CD8-positive, alpha-beta memory T cell (primary cell): ENCODE results near the gene TRIM9. TPM values are rescaled to one million over a fixed set of nuclear protein-coding genes. Genes with fewer than 3 reads are reported as not detected.

Experiments used
- CTCF ChIA-PET: fragments of 350-600 bp; sonication (Branson Sonifier 250); formaldehyde crosslinking; loops from one replicate; lab custom pipeline; 2021; ENCODE audit warnings: antibody characterized with exemption; lab: Charles Lee
- POLR2A ChIA-PET: fragments of 350-600 bp; sonication (Branson Sonifier 250); formaldehyde crosslinking; loops from one replicate; lab custom pipeline; 2021; ENCODE audit warnings: antibody characterized with exemption; lab: Charles Lee
- DNase-seq, 5 donors: peaks; one replicate each; pipeline versions ENCODE4 v3.0.0 to v3.0.0-alpha.2; 2020 to 2022; ENCODE audit warnings: mixed read lengths in 1 of 5
- H3K27ac ChIP-seq: one replicate; pipeline ENCODE4 v1.7.0; 2013; ENCODE audit warnings: low read depth, mild to moderate bottlenecking, low read length, moderate library complexity
- H3K27me3 ChIP-seq: 2 replicates; pipeline ENCODE4 v1.7.0; 2013; ENCODE audit warnings: low read length, mild to moderate bottlenecking; ENCODE audit not compliant: insufficient read depth, poor library complexity, severe bottlenecking
- H3K36me3 ChIP-seq: 2 replicates; pipeline ENCODE4 v1.7.0; 2013; ENCODE audit warnings: mild to moderate bottlenecking, low read length, moderate library complexity; ENCODE audit not compliant: insufficient read depth
- H3K4me1 ChIP-seq: 2 replicates; pipeline ENCODE4 v1.7.0; 2013; ENCODE audit warnings: mild to moderate bottlenecking, low read length, moderate library complexity; ENCODE audit not compliant: insufficient read depth
- H3K4me3 ChIP-seq: 2 replicates; pipeline ENCODE4 v1.7.0; 2013; ENCODE audit warnings: mild to moderate bottlenecking, low read length
- H3K9me3 ChIP-seq: 2 replicates; pipeline ENCODE4 v1.7.0; 2013; ENCODE audit warnings: mild to moderate bottlenecking, low read length
- H3K27ac Mint-ChIP-seq, 8 donors: one replicate each; pipeline ENCODE4 v1.8.0; 2020 to 2021; ENCODE audit warnings: mixed read lengths in 8 of 8, mild to moderate bottlenecking in 6 of 8, inconsistent platforms in 3 of 8, moderate library complexity in 3 of 8
- H3K27me3 Mint-ChIP-seq, 2 donors: one replicate each; pipeline ENCODE4 v1.8.0; 2020 to 2021; ENCODE audit warnings: mixed read lengths in 2 of 2, mild to moderate bottlenecking in 1 of 2, moderate library complexity in 1 of 2
- H3K36me3 Mint-ChIP-seq, 3 donors: one replicate each; pipeline ENCODE4 v1.8.0; 2020 to 2021; ENCODE audit warnings: mixed read lengths in 3 of 3, inconsistent platforms in 1 of 3, mild to moderate bottlenecking in 1 of 3
- H3K4me1 Mint-ChIP-seq, 3 donors: one replicate each; pipeline ENCODE4 v1.8.0; 2020 to 2021; ENCODE audit warnings: mixed read lengths in 3 of 3, inconsistent platforms in 1 of 3, mild to moderate bottlenecking in 1 of 3
- H3K4me3 Mint-ChIP-seq, 7 donors: one replicate each; pipeline ENCODE4 v1.8.0; 2020 to 2021; ENCODE audit warnings: mixed read lengths in 7 of 7, mild to moderate bottlenecking in 6 of 7, moderate library complexity in 4 of 7, inconsistent platforms in 2 of 7
- H3K9me3 Mint-ChIP-seq, 5 donors: one replicate each; pipeline ENCODE4 v1.8.0; 2020 to 2022; ENCODE audit warnings: mixed read lengths in 5 of 5, mild to moderate bottlenecking in 3 of 5, moderate library complexity in 2 of 5, inconsistent platforms in 1 of 5
- polyA plus RNA-seq: library from polyadenylated mRNA; unstranded; fragments of 300-500 nt; fragmentation: Illumina TruSeq; gene quantifications from one replicate; pipeline ENCODE4 v1.2.3, GENCODE V29; 2021
- total RNA-seq, 2 experiments: library from RNA; stranded (reverse); gene quantifications; one replicate each; pipeline ENCODE4 v1.2.3, GENCODE V29; 2021

TRIM9 gene
- total and polyA plus RNA-seq, 3 experiments from 2014 or later: 0.05 to 1.0 (median 0.85) TPM

- no peaks in the 10 kb centered on the region for H3K27me3 ChIP-seq
- no peaks in the 10 kb centered on the region for H3K9me3 ChIP-seq
- POLR2A ChIA-PET: no interaction called here
- H3K36me3 ChIP-seq: no peaks in the 10 kb centered on the region
- H3K4me1 ChIP-seq: no peaks in the 10 kb centered on the region
- Mint-ChIP-seq H3K27me3 (peaks cover 0 to 2% of the 10 kb centered on the region in 2 donors), H3K36me3 (no peaks in the 10 kb centered on the region), H3K4me1 (no peaks in the 10 kb centered on the region), H3K4me3 (no peak overlapping the region), H3K27ac (no peak overlapping the region), H3K9me3 (no peaks in the 10 kb centered on the region)
- DNase-seq: no peak
- CTCF ChIA-PET: interaction anchor here (0.7 kb wide), 1 partner anchor 197 kb away, joined by 3 read pairs; no protein-coding TSS in a partner anchor
- no peak overlapping the region for H3K4me3 ChIP-seq
- H3K27ac ChIP-seq: no peak overlapping the region
Observed at GRCh38 chr14:51008446-51008845, 86.5 kb downstream of the TRIM9 start.

DNA sequence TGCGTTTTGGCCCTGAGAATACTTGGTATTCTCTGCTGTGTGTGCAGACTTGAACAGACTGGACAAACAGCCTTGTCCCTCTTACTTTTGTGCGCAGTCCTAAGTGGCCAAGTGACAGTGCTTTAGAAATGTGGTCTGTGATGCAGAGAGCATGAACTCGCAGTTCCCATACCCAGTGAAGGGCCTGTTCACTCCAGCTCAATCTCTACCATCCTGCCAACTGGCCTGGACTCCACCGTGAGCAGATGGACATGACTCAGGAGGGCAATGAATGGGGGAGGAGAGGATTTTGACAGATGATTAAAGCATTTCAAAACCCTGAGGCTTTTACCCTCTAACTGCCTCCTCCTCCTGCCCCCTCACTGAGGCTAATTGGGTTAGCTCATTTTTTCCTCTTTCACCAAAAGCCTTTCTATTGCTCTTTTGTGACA lies 88.1 kb downstream of the TRIM9 start:
- no peaks in the 10 kb centered on the region for H3K27me3 ChIP-seq
- Mint-ChIP-seq H3K27ac (no peak overlapping the region), H3K9me3 (no peaks in the 10 kb centered on the region), H3K4me1 (no peaks in the 10 kb centered on the region), H3K36me3 (no peaks in the 10 kb centered on the region), H3K27me3 (peaks cover 0 to 2% of the 10 kb centered on the region in 2 donors), H3K4me3 (no peak overlapping the region)
- H3K36me3 ChIP-seq: no peaks in the 10 kb centered on the region
- ChIA-PET POLR2A (no interaction called here), CTCF (no interaction called here)
- H3K9me3 ChIP-seq: no peaks in the 10 kb centered on the region
- H3K27ac ChIP-seq: no peak overlapping the region
- H3K4me3 ChIP-seq: no peak overlapping the region
- DNase-seq: no peak
- H3K4me1 ChIP-seq: no peaks in the 10 kb centered on the region

GRCh38 chr14:51006324-51006723 lies 88.6 kb downstream of the TRIM9 start:
- Histone ChIP-seq H3K27me3 (no peaks in the 10 kb centered on the region), H3K4me1 (no peaks in the 10 kb centered on the region), H3K9me3 (no peaks in the 10 kb centered on the region), H3K4me3 (no peak overlapping the region), H3K36me3 (no peaks in the 10 kb centered on the region), H3K27ac (no peak overlapping the region)
- ChIA-PET POLR2A (no interaction called here), CTCF (no interaction called here)
- H3K27me3 Mint-ChIP-seq: peaks cover 0 to 4% of the 10 kb centered on the region in 2 donors
- no peaks in the 10 kb centered on the region for H3K4me1 Mint-ChIP-seq
- no peak overlapping the region for H3K27ac Mint-ChIP-seq
- no peaks in the 10 kb centered on the region for H3K36me3 Mint-ChIP-seq
- DNase-seq: no peak
- H3K9me3 Mint-ChIP-seq: no peaks in the 10 kb centered on the region
- no peak overlapping the region for H3K4me3 Mint-ChIP-seq

GRCh38 chr14:51004801-51005526 lies 89.9 kb downstream of the TRIM9 start:
- Histone ChIP-seq H3K27me3 (no peaks in the 10 kb centered on the region), H3K4me3 (no peak overlapping the region), H3K27ac (no peak overlapping the region), H3K36me3 (no peaks in the 10 kb centered on the region), H3K9me3 (no peaks in the 10 kb centered on the region), H3K4me1 (no peaks in the 10 kb centered on the region)
- no peaks in the 10 kb centered on the region for H3K36me3 Mint-ChIP-seq
- no peak overlapping the region for H3K4me3 Mint-ChIP-seq
- H3K4me1 Mint-ChIP-seq: no peaks in the 10 kb centered on the region
- ChIA-PET POLR2A (no interaction called here), CTCF (no interaction called here)
- H3K27me3 Mint-ChIP-seq: peaks cover 0 to 4% of the 10 kb centered on the region in 2 donors
- no peaks in the 10 kb centered on the region for H3K9me3 Mint-ChIP-seq
- DNase-seq: no peak
- H3K27ac Mint-ChIP-seq: no peak overlapping the region

GRCh38 chr14:51004352-51004800 lies 90.5 kb downstream of the TRIM9 start:
- POLR2A ChIA-PET: no interaction called here

GRCh38 chr14:51002406-51002999 lies 92.4 kb downstream of the TRIM9 start:
- Histone ChIP-seq H3K36me3 (no peaks in the 10 kb centered on the region), H3K9me3 (no peaks in the 10 kb centered on the region), H3K4me1 (no peaks in the 10 kb centered on the region), H3K4me3 (no peak overlapping the region), H3K27ac (no peak overlapping the region), H3K27me3 (no peaks in the 10 kb centered on the region)
- Mint-ChIP-seq H3K4me3 (no peak overlapping the region), H3K9me3 (no peaks in the 10 kb centered on the region), H3K27me3 (peaks cover 0 to 8% of the 10 kb centered on the region in 2 donors), H3K4me1 (no peaks in the 10 kb centered on the region), H3K27ac (no peak overlapping the region), H3K36me3 (no peaks in the 10 kb centered on the region)
- ChIA-PET POLR2A (no interaction called here), CTCF (no interaction called here)
- no peak for DNase-seq

More at GRCh38 chr14:51004352-51004800, 90.5 kb downstream of the TRIM9 start:
- no peaks in the 10 kb centered on the region for H3K36me3 Mint-ChIP-seq
- no peak overlapping the region for H3K4me3 Mint-ChIP-seq
- no peaks in the 10 kb centered on the region for H3K9me3 ChIP-seq
- no peaks in the 10 kb centered on the region for H3K4me1 ChIP-seq
- H3K4me3 ChIP-seq: no peak overlapping the region
- DNase-seq: no peak
- peaks cover 0 to 9% of the 10 kb centered on the region in 2 donors for H3K27me3 Mint-ChIP-seq
- CTCF ChIA-PET: no interaction called here
- no peaks in the 10 kb centered on the region for H3K4me1 Mint-ChIP-seq
- H3K27ac ChIP-seq: no peak overlapping the region
- H3K27ac Mint-ChIP-seq: no peak overlapping the region
- H3K27me3 ChIP-seq: no peaks in the 10 kb centered on the region
- no peaks in the 10 kb centered on the region for H3K36me3 ChIP-seq
- no peaks in the 10 kb centered on the region for H3K9me3 Mint-ChIP-seq

GRCh38 chr14:51000566-51000965 lies 94.3 kb downstream of the TRIM9 start:
- Histone ChIP-seq H3K9me3 (no peaks in the 10 kb centered on the region), H3K4me3 (no peak overlapping the region), H3K27me3 (no peaks in the 10 kb centered on the region), H3K27ac (no peak overlapping the region), H3K4me1 (no peaks in the 10 kb centered on the region), H3K36me3 (no peaks in the 10 kb centered on the region)
- no peaks in the 10 kb centered on the region for H3K4me1 Mint-ChIP-seq
- POLR2A ChIA-PET: no interaction called here
- peaks cover 5 to 7% of the 10 kb centered on the region in 2 donors for H3K27me3 Mint-ChIP-seq
- H3K27ac Mint-ChIP-seq: no peak overlapping the region
- no peaks in the 10 kb centered on the region for H3K9me3 Mint-ChIP-seq
- no peak for DNase-seq
- no peaks in the 10 kb centered on the region for H3K36me3 Mint-ChIP-seq
- CTCF ChIA-PET: no interaction called here
- H3K4me3 Mint-ChIP-seq: no peak overlapping the region

DNA sequence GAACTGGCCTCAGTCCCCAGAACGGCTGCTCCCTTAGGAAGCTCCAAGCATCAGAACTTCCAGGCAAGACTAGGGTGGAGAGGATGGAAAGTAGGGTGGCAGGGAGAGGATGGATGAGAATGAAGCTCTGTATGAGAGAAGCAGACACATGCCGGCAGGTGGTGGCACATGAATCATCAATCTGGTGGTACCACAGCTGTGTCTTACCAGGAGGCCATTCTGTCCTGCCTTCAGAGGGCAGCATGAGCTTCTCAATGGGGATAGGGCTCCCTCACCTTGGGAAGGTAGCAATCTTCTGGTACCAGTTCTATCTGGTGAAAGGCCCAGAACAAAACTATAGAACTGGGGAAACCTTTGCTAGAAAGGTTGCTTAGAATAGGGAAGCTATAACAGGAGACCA lies 95.2 kb downstream of the TRIM9 start:
- Histone ChIP-seq H3K4me3 (no peak overlapping the region), H3K36me3 (no peaks in the 10 kb centered on the region), H3K9me3 (no peaks in the 10 kb centered on the region), H3K4me1 (no peaks in the 10 kb centered on the region), H3K27ac (no peak overlapping the region), H3K27me3 (no peaks in the 10 kb centered on the region)
- Mint-ChIP-seq H3K27ac (no peak overlapping the region), H3K4me1 (no peaks in the 10 kb centered on the region), H3K4me3 (no peak overlapping the region), H3K9me3 (no peaks in the 10 kb centered on the region), H3K36me3 (no peaks in the 10 kb centered on the region), H3K27me3 (peaks cover 5 to 7% of the 10 kb centered on the region in 2 donors)
- DNase-seq: no peak
- ChIA-PET CTCF (no interaction called here), POLR2A (no interaction called here)
